ENCODE data around the gene MRPS23.

The MRPS23 gene

DNA sequence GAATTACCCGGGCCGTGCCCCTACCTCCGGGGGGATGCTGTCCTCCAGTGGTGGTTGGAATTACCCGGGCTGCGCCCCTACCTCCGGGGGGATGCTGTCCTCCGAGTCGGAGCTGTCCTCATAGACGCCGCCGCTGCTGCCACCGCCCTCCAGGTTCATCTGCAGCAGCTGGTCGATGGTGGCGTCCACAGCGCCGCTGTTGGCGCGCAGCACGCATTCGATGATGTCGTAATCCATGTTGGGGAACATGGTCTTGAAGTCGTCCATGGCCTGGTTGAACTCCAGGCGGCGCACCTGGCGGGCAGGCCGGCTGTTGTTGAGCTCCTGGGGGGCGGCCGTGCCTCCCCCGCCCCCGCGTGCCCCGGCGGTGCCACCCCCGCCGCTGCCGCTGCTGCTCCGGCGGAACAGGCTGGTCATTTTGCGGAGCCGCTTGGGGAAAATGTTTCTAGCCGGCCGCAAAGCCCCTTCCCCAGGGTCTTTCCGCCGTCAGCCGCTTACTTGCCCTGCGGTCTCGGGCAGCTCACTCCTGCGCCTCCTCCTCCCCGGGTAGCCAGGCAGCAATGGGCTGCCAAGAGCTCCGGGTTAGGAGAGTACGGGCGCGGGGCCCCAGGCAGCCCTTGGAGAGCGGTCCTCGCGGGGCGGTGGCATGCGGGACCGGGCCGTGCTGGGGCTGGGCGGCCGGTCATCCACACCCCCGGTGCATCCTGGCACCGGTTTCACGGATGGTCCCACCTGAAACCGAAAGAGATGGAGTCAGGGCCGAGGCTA is 35.5 kb upstream of the MRPS23 start:
- no peaks in the 10 kb centered on the region for H3K9me3 ChIP-seq (ENCODE audit: control insufficient read depth, insufficient read depth, low read depth, low read length)
- no peak overlapping the region for H3K4me3 ChIP-seq (ENCODE audit: low read depth, low read length)
- CTCF ChIA-PET: interaction anchor here (1.0 kb wide), 1 partner anchor 11 kb away, joined by 3 read pairs; no protein-coding TSS in a partner anchor
- no peak overlapping the region for H3K27ac ChIP-seq (ENCODE audit: extremely low read depth, low read depth, low read length)
- no peak for TF ChIP-seq KLF16 (tag by site-specific recombination; IDR thresholded peaks at IDR 0.05)
- TF ChIP-seq, protein P1, sequence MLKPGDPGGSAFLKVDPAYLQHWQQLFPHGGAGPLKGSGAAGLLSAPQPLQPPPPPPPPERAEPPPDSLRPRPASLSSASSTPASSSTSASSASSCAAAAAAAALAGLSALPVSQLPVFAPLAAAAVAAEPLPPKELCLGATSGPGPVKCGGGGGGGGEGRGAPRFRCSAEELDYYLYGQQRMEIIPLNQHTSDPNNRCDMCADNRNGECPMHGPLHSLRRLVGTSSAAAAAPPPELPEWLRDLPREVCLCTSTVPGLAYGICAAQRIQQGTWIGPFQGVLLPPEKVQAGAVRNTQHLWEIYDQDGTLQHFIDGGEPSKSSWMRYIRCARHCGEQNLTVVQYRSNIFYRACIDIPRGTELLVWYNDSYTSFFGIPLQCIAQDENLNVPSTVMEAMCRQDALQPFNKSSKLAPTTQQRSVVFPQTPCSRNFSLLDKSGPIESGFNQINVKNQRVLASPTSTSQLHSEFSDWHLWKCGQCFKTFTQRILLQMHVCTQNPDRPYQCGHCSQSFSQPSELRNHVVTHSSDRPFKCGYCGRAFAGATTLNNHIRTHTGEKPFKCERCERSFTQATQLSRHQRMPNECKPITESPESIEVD (tag by site-specific recombination; IDR thresholded peaks at IDR 0.05): no peak
- no peaks in the 10 kb centered on the region for H3K4me1 ChIP-seq (ENCODE audit: control insufficient read depth, insufficient read depth, low read length)
- POLR2A ChIA-PET: no interaction called here
- peaks cover 0 to 17% of the 10 kb centered on the region in 2 experiments; a peak in 1 of 3 replicates for H3K36me3 ChIP-seq (ENCODE audit: control insufficient read depth in 2 of 2, insufficient read depth in 1 of 2, low read length in 2 of 2)

DNA sequence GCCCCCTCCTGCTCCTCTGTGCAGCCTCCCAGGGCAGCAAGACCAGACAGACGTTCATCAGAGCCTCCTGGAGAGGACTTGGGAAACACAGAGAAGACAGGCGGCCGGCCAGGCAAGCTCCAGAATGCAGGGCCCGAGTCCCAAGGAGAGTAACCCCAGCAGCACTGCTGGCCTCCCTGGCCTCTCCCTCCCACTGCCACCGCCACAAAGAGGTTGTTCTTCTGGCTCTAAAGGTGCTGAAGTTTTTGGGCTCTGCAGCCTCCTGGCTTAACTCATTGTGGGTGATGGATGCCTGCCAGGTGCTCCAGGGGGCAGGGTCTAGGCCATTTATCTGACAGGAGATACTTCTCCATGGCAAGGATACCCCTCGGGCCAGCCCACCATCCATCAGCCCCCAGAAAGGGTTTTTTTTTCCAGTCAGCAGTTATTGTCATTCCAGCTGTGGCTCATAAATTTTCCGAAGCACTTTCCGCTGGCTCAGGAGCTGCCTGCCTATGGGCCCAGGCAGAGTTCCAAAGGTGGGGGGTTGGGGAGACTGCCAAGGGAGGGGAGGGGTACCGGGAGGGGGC is 32.0 kb upstream of the MRPS23 start:
- no peak overlapping the region for H3K4me3 ChIP-seq (ENCODE audit: low read depth, low read length)
- H3K4me1 ChIP-seq (ENCODE audit: control insufficient read depth, insufficient read depth, low read length): peaks cover 3% of the 10 kb centered on the region; the same call in 1 of the 2 replicates
- H3K36me3 ChIP-seq (ENCODE audit: control insufficient read depth in 2 of 2, insufficient read depth in 1 of 2, low read length in 2 of 2): peaks cover 0 to 30% of the 10 kb centered on the region in 2 experiments; a peak in 2 of 3 replicates
- POLR2A ChIA-PET: interaction anchor here (0.7 to 1.2 kb wide), 2 partner anchors 10 to 17 kb away, joined by 3 to 5 read pairs; no protein-coding TSS in a partner anchor
- H3K9me3 ChIP-seq (ENCODE audit: control insufficient read depth, insufficient read depth, low read depth, low read length): no peaks in the 10 kb centered on the region
- CTCF ChIA-PET: interaction anchor here (0.7 to 1.7 kb wide), 3 partner anchors 10 to 118 kb away, joined by 3 to 6 read pairs (median 3); no protein-coding TSS in a partner anchor
- TF ChIP-seq TRIM28 (IDR thresholded peaks at IDR 0.05; ENCODE audit: borderline replicate concordance, low read length) (no peak), ZNF768 (tag by site-specific recombination; IDR thresholded peaks at IDR 0.05) (no peak), ZIC2 (tag by site-specific recombination; IDR thresholded peaks at IDR 0.05) (peak; percentile 52), GLIS1 (tag by site-specific recombination; IDR thresholded peaks at IDR 0.05) (peak; percentile 97), GLIS2 (tag by site-specific recombination; IDR thresholded peaks at IDR 0.05) (0 out of 2 replicates have a peak, but pooled peaks have one; percentile 36)
- no peak overlapping the region for H3K27ac ChIP-seq (ENCODE audit: extremely low read depth, low read depth, low read length)

DNA sequence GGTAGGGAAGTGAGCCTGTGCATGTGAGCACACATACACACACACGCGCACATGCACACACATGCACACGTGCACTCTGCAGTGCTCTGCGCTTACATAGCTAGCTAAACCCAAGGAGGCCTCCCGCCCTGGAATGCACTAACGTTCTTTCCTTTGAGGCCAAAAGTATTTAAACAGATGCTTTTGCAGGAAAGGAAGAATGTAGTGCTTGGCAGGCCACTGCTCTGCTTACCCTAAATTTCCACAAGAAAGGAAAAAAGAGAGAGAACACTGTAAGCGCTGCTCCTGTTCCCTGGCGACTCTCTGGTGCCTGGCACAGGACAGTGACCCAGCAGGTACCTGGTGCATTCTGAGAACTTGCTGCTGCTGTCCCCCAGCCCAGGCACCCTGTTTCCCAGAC is 31.3 kb upstream of the MRPS23 start:
- ChIA-PET CTCF (interaction anchor here (1.7 kb wide), 1 partner anchor 119 kb away, joined by 6 read pairs; no protein-coding TSS in a partner anchor), POLR2A (no interaction called here)
- Histone ChIP-seq H3K9me3 (ENCODE audit: control insufficient read depth, insufficient read depth, low read depth, low read length) (no peaks in the 10 kb centered on the region), H3K27ac (ENCODE audit: extremely low read depth, low read depth, low read length) (no peak overlapping the region), H3K4me3 (ENCODE audit: low read depth, low read length) (no peak overlapping the region), H3K4me1 (ENCODE audit: control insufficient read depth, insufficient read depth, low read length) (peaks cover 3% of the 10 kb centered on the region), H3K36me3 (ENCODE audit: control insufficient read depth in 2 of 2, insufficient read depth in 1 of 2, low read length in 2 of 2) (peaks cover 0 to 36% of the 10 kb centered on the region in 2 experiments; a peak in 2 of 3 replicates)
- TF ChIP-seq, protein P2, sequence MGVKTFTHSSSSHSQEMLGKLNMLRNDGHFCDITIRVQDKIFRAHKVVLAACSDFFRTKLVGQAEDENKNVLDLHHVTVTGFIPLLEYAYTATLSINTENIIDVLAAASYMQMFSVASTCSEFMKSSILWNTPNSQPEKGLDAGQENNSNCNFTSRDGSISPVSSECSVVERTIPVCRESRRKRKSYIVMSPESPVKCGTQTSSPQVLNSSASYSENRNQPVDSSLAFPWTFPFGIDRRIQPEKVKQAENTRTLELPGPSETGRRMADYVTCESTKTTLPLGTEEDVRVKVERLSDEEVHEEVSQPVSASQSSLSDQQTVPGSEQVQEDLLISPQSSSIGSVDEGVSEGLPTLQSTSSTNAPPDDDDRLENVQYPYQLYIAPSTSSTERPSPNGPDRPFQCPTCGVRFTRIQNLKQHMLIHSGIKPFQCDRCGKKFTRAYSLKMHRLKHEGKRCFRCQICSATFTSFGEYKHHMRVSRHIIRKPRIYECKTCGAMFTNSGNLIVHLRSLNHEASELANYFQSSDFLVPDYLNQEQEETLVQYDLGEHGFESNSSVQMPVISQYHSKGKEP (tag by site-specific recombination; IDR thresholded peaks at IDR 0.05): no peak
- TF ChIP-seq ZNF768 (tag by site-specific recombination; IDR thresholded peaks at IDR 0.05) (no peak), ZNF433 (tag by site-specific recombination; IDR thresholded peaks at IDR 0.05; ENCODE audit: low read depth) (no peak), ZBTB8A (tag by site-specific recombination; IDR thresholded peaks at IDR 0.05) (no peak), FEZF1 (tag by site-specific recombination; IDR thresholded peaks at IDR 0.05) (no peak), KLF16 (tag by site-specific recombination; IDR thresholded peaks at IDR 0.05) (no peak), ZNF274 (IDR thresholded peaks at IDR 0.05; ENCODE audit: low read length) (no peak), ZNF274 (tag by site-specific recombination; IDR thresholded peaks at IDR 0.05; ENCODE audit: borderline replicate concordance) (no peak), ZNF354C (tag by site-specific recombination; IDR thresholded peaks at IDR 0.05; ENCODE audit: borderline replicate concordance, low read depth) (no peak), ZNF621 (tag by site-specific recombination; IDR thresholded peaks at IDR 0.05) (no peak)
- TF ChIP-seq, protein P3, sequence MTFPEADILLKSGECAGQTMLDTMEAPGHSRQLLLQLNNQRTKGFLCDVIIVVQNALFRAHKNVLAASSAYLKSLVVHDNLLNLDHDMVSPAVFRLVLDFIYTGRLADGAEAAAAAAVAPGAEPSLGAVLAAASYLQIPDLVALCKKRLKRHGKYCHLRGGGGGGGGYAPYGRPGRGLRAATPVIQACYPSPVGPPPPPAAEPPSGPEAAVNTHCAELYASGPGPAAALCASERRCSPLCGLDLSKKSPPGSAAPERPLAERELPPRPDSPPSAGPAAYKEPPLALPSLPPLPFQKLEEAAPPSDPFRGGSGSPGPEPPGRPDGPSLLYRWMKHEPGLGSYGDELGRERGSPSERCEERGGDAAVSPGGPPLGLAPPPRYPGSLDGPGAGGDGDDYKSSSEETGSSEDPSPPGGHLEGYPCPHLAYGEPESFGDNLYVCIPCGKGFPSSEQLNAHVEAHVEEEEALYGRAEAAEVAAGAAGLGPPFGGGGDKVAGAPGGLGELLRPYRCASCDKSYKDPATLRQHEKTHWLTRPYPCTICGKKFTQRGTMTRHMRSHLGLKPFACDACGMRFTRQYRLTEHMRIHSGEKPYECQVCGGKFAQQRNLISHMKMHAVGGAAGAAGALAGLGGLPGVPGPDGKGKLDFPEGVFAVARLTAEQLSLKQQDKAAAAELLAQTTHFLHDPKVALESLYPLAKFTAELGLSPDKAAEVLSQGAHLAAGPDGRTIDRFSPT (tag by site-specific recombination; IDR thresholded peaks at IDR 0.05): no peak
